ENCODE data around the gene RIN3.

The RIN3 gene

GRCh38 chr14:92684801-92685560 lies 171.4 kb downstream of the RIN3 start:
- DNase-seq (ENCODE audit: low spot score): peak; percentile 39
- no peak for TF ChIP-seq CTCF (IDR thresholded peaks at IDR 0.05; ENCODE audit: extremely low read depth, missing control alignments)

GRCh38 chr14:92685784-92686355 lies 172.3 kb downstream of the RIN3 start:
- TF ChIP-seq CTCF (IDR thresholded peaks at IDR 0.05; ENCODE audit: extremely low read depth, missing control alignments): no peak

GRCh38 chr14:92686411-92686899 lies 172.9 kb downstream of the RIN3 start:
- no peak for TF ChIP-seq CTCF (IDR thresholded peaks at IDR 0.05; ENCODE audit: extremely low read depth, missing control alignments)
- no peak for DNase-seq (ENCODE audit: low spot score)

More at GRCh38 chr14:92685784-92686355, 172.3 kb downstream of the RIN3 start:
- DNase-seq (ENCODE audit: low spot score): no peak

- DNase-seq (ENCODE audit: low spot score): peak; percentile 84
- peak; percentile 82 for TF ChIP-seq CTCF (IDR thresholded peaks at IDR 0.05; ENCODE audit: extremely low read depth, missing control alignments)
Observed at GRCh38 chr14:92686900-92687427, 173.4 kb downstream of the RIN3 start.

- no peak for TF ChIP-seq CTCF (IDR thresholded peaks at IDR 0.05; ENCODE audit: extremely low read depth, missing control alignments)
- DNase-seq (ENCODE audit: low spot score): peak; percentile 30
Observed at GRCh38 chr14:92687681-92688433, 174.3 kb downstream of the RIN3 start.

GRCh38 chr14:92688434-92689375 lies 175.1 kb downstream of the RIN3 start:
- no peak for TF ChIP-seq CTCF (IDR thresholded peaks at IDR 0.05; ENCODE audit: extremely low read depth, missing control alignments)
- no peak for DNase-seq (ENCODE audit: low spot score)
